Small intestine (tissue), 7 donors: ENCODE measurements around the gene SEPHS2. TPM values are rescaled to one million over a fixed set of nuclear protein-coding genes. Genes with fewer than 3 reads are reported as not detected.

Experiments
- DNase-seq, 2 donors: peaks; one replicate each; pipeline versions ENCODE4 v3.0.0 to v3.0.0-alpha.2; 2013
- FAIRE-seq: peaks from 2 replicates; lab custom pipeline; 2012; peaks lifted over from hg19 to GRCh38; lab: Jason Lieb, UNC
- H3K27ac ChIP-seq, 3 donors: one replicate each; pipeline ENCODE4 v1.5.1; 2013; ENCODE audit warnings: low read length in 2 of 3, mild to moderate bottlenecking in 2 of 3, control low read depth in 1 of 3, inconsistent platforms in 1 of 3, low read depth in 1 of 3, moderate library complexity in 1 of 3
- H3K27me3 ChIP-seq, 3 donors: one replicate each; pipeline ENCODE4 v1.6.1; 2013; ENCODE audit warnings: low read length in 3 of 3, inconsistent platforms in 1 of 3; ENCODE audit not compliant: control insufficient read depth in 3 of 3, insufficient read depth in 3 of 3
- H3K36me3 ChIP-seq, 3 donors: one replicate each; pipeline ENCODE4 v1.6.1; 2013; ENCODE audit warnings: low read length in 3 of 3, inconsistent platforms in 1 of 3, low read depth in 1 of 3, mild to moderate bottlenecking in 1 of 3, moderate library complexity in 1 of 3; ENCODE audit not compliant: control insufficient read depth in 3 of 3, insufficient read depth in 2 of 3
- H3K4me1 ChIP-seq, 3 donors: one replicate each; pipeline ENCODE4 v1.6.1; 2013; ENCODE audit warnings: low read length in 2 of 3, inconsistent platforms in 1 of 3, low read depth in 1 of 3, mild to moderate bottlenecking in 1 of 3, moderate library complexity in 1 of 3; ENCODE audit not compliant: control insufficient read depth in 3 of 3, insufficient read depth in 2 of 3
- H3K4me3 ChIP-seq, 3 donors: one replicate each; pipeline ENCODE4 v1.5.1; 2013; ENCODE audit warnings: low read length in 3 of 3, control low read depth in 1 of 3, inconsistent platforms in 1 of 3, low read depth in 1 of 3, mild to moderate bottlenecking in 1 of 3, moderate library complexity in 1 of 3
- H3K9me3 ChIP-seq, 2 donors: one replicate each; pipeline ENCODE4 v1.6.1; 2013; ENCODE audit warnings: low read depth in 1 of 2, low read length in 1 of 2; ENCODE audit not compliant: control insufficient read depth in 2 of 2, insufficient read depth in 1 of 2
- whole genome bisulfite sequencing, 3 donors: extraction: QIAGEN DNeasy Blood & Tissue Kit; methylation state at CpG; one replicate each; pipeline ENCODE4 v1.1.7; 2013; 5-methylcytosine and 5-hydroxymethylcytosine counted together
- polyA plus RNA-seq, 4 donors: library from polyadenylated mRNA; stranded (reverse) in 3 of 4; unstranded in 1 of 4; fragments of 200-250 nt in 3 of 4; fragments of 120-200 nt in 1 of 4; gene quantifications; one replicate each; pipeline versions ENCODE4 v1.2.1 to v1.2.3, GENCODE V29; 2013
- donor health status: healthy with polysubstance abuse.
- donor health status: control.
- donor health status: control.
- donor health status: Bipolar disorder and iron deficiency.
- donor health status: healthy.

The SEPHS2 gene
- polyA plus RNA-seq, 4 donors, result 76.9 to 349 (median 175) TPM

DNA sequence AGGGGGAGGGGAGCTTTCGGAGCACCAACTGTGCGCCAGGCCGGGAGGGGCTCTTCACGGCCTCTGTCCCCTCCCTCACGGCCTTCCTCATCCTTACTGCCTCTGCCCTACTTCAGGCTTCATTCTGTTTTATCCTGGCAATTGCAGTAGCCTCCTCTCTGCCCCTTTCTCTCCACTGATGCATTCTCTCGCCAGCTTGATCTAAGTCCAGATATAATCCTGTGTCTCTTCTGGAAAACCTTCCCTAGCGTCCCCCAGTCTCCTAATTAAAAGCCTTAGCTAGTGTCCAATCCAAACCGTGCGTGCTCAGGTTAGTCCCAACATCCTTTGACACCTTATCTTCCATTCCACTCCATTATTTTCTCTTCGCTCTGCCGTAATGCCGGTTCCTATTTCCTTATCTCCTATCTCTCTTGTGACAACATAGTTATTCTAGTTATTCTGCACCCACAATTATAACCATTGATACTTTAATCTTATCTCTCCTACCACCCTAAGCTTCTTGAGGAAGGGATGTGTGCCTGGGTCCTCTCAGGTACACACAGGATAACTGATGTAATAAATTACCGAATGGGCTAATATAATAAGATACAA lies 49.6 kb downstream of the SEPHS2 start:
- Histone ChIP-seq H3K4me1 (peaks cover 0 to 22% (median 2%) of the 10 kb centered on the region in 3 donors), H3K36me3 (peaks cover 0 to 22% (median 0%) of the 10 kb centered on the region in 3 donors), H3K27me3 (no peaks in the 10 kb centered on the region), H3K27ac (peak overlapping the region in 2 of 3 donors; percentile 73 to 76), H3K4me3 (peak overlapping the region; percentile 73 to 81 (median 76)), H3K9me3 (no peaks in the 10 kb centered on the region)
- FAIRE-seq (no peak), DNase-seq (peak; percentile 42 to 54)
- WGBS, 3 donors, result 7 to 15% (median 12%) methylated on average over 11 to 13 of the region's 13 CpGs

DNA sequence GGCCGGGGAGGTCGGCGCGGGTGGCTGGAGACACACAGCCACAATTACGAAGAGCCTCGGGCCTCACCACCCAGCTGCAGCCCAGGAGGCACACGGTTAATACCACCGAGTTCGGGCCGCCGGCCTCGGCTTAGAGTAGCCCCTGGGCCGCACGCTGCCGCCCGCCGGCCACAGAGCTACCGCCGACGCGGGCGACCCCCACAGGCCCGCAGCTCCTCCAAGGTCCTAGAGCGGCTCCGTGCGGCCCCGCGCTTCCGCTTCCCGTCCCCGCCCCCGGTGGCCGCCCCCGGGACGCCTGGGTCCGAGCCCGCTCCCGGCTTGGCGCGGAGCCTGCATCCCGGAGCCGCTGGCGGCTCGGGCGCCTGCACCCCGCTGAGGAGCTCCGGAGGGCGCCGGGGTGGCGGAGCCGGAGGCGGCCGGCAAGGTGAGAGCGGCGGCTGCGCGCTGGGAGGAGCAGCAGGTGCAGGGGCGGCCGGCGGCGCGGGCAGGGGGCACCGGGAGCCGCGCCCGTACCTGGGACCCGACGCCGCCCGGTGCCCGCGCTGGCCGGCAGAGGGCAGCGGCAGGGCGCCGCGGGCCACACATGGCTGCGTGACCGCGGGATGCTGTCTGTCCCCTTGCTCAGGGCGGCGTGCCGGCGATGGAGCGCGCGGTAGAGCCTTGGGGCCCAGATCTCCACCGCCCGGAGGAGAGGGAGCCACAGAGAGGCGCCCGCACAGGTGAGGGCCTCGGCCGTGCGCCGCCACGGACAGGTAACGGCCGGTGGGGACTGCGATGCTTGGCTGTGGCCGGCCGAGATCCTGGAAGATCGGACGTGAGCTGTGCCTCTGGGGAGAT lies 50.3 kb downstream of the SEPHS2 start, which contains the start of gene ZNF48:
Gene ZNF48 (plus strand): TSS at position 266 of the 837 bp plus-strand sequence. CDS start 375 bp downstream, at position 641.
- peak within 1 kb of the TSS; percentile 73 to 81 (median 77) for H3K4me3 ChIP-seq
- H3K4me1 ChIP-seq, result peaks cover 0 to 22% (median 2%) of the 10 kb centered on the region in 3 donors
- no peaks in the 10 kb centered on the region for H3K9me3 ChIP-seq
- peaks cover 0 to 22% (median 0%) of the 10 kb centered on the region in 3 donors for H3K36me3 ChIP-seq
- H3K27me3 ChIP-seq, result no peaks in the 10 kb centered on the region
- no peak for FAIRE-seq
- H3K27ac ChIP-seq, result peak within 1 kb of the TSS; percentile 48 to 86 (median 81)
- peak; percentile 71 to 94 for DNase-seq
- 0% methylated on average over 43 to 103 of the region's 103 CpGs for WGBS, 3 donors

DNA sequence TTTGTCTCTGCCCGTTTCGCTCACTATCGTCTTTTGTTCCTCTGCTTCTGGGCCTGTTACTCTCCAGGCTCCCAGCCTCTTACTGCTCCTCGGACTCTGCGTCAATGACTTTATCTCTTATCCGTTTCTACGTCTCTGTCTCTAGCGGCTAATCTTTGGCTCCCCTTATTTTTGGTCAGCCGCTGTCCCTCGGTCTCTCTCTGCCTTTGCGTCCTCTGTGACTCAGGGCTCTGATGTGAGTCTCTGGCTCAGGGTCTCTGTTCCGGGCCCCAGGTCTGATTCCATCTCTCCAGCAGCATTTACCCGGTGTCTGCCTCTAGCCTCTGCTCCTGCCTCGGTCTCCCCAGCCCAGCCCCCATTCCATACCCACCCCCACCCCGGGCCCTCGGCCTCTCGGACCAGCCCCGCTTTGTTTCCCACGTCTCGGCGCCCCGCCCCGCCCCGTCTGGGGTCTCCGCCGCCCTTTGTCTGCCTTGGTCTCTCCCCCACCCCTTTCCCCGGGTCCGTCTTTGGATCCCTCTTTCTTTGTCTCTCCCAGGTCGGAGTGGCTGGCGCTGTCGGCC lies 51.0 kb downstream of the SEPHS2 start:
- H3K27me3 ChIP-seq, result no peaks in the 10 kb centered on the region
- H3K4me1 ChIP-seq, result peaks cover 0 to 16% (median under 1%) of the 10 kb centered on the region in 3 donors
- peak overlapping the region; percentile 48 to 86 (median 81) for H3K27ac ChIP-seq
- no peaks in the 10 kb centered on the region for H3K9me3 ChIP-seq
- 9 to 17% (median 10%) methylated on average over 30 to 31 of the region's 31 CpGs for WGBS, 3 donors
- no peak for FAIRE-seq
- peak in 1 of 2 donors; percentile 24 for DNase-seq
- peaks cover 0 to 22% (median 0%) of the 10 kb centered on the region in 3 donors for H3K36me3 ChIP-seq
- H3K4me3 ChIP-seq, result peak overlapping the region; percentile 73 to 81 (median 77)

Other genes starting within 250 kb of the SEPHS2 start
- gene SULT1A3, start 246.6 kb downstream of the SEPHS2 start, polyA plus RNA-seq, result 100 to 1,000 TPM in 2 of 4 donors, 10 to 100 TPM in 2; 34.6 to 376 (median 148) TPM
- 10 to 100 TPM in 2 of 4 donors, 1 to 10 TPM in 2; 2.7 to 16.6 (median 7.3) TPM for gene NPIPB13, start 197.4 kb downstream of the SEPHS2 start, polyA plus RNA-seq
- gene CD2BP2, start 90.6 kb downstream of the SEPHS2 start, polyA plus RNA-seq, result 10 to 100 TPM; 30.0 to 43.5 (median 39.9) TPM
- 10 to 100 TPM; 30.8 to 46.1 (median 41.9) TPM for gene TBC1D10B, start 75.4 kb downstream of the SEPHS2 start, polyA plus RNA-seq
- 10 to 100 TPM in 1 of 4 donors, 1 to 10 TPM in 1, under 1 TPM in 1, not detected in 1; 0.82 to 26.3 (median 1.9) TPM for gene MYL11, start 71.1 kb downstream of the SEPHS2 start, polyA plus RNA-seq
- gene SEPTIN1, start 63.3 kb downstream of the SEPHS2 start, polyA plus RNA-seq, result 10 to 100 TPM in 1 of 4 donors, 1 to 10 TPM in 3; 4.8 to 21.1 (median 6.4) TPM
- 1 to 10 TPM; 1.6 to 7.0 (median 3.9) TPM for gene ZNF48, start 50.5 kb downstream of the SEPHS2 start, polyA plus RNA-seq
- 1 to 10 TPM; 2.5 to 5.3 (median 3.6) TPM for gene ZNF771, start 38.3 kb downstream of the SEPHS2 start, polyA plus RNA-seq
- gene DCTPP1, start 15.8 kb downstream of the SEPHS2 start, polyA plus RNA-seq, result 100 to 1,000 TPM in 1 of 4 donors, 10 to 100 TPM in 3; 42.4 to 116 (median 58.9) TPM
- gene ITGAL, start 26.9 kb upstream of the SEPHS2 start, polyA plus RNA-seq, result 1 to 10 TPM; 1.1 to 4.1 (median 2.6) TPM
- gene ZNF768, start 80.7 kb upstream of the SEPHS2 start, polyA plus RNA-seq, result 10 to 100 TPM; 42.7 to 71.6 (median 52.6) TPM
- 10 to 100 TPM in 1 of 4 donors, 1 to 10 TPM in 3; 7.6 to 10.6 (median 8.8) TPM for gene ZNF747, start 89.0 kb upstream of the SEPHS2 start, polyA plus RNA-seq
- 10 to 100 TPM in 1 of 4 donors, 1 to 10 TPM in 3; 5.4 to 23.0 (median 6.2) TPM for gene ZNF764, start 112.5 kb upstream of the SEPHS2 start, polyA plus RNA-seq
- gene ZNF688, start 125.8 kb upstream of the SEPHS2 start, polyA plus RNA-seq, result 10 to 100 TPM; 14.9 to 46.7 (median 24.4) TPM
- gene ZNF785, start 139.8 kb upstream of the SEPHS2 start, polyA plus RNA-seq, result 10 to 100 TPM in 1 of 4 donors, 1 to 10 TPM in 3; 1.9 to 20.4 (median 4.1) TPM
- gene ZNF689, start 164.5 kb upstream of the SEPHS2 start, polyA plus RNA-seq, result 1 to 10 TPM; 5.7 to 8.9 (median 7.0) TPM
- 100 to 1,000 TPM in 2 of 4 donors, 10 to 100 TPM in 2; 32.1 to 131 (median 82.5) TPM for gene PRR14, start 205.1 kb upstream of the SEPHS2 start, polyA plus RNA-seq
- 10 to 100 TPM; 36.2 to 94.6 (median 47.6) TPM for gene FBRS, start 212.6 kb upstream of the SEPHS2 start, polyA plus RNA-seq